G401 (cell line): Measurements from ENCODE around the gene RBM20. TPM values are rescaled to one million over a fixed set of nuclear protein-coding genes. Genes with fewer than 3 reads are reported as not detected.
"Not testable (repeated sequence)": the region's sequence is repeated elsewhere in the genome, so short reads cannot be mapped to it uniquely, and the experiment has no call there.

Experiments
- DNase-seq: peaks from one replicate; pipeline ENCODE4 v3.0.0-alpha.2; 2015; ENCODE audit warnings: low spot score
- in situ Hi-C: cut with HindIII; loops from 2 replicates; pipeline ENCODE4 v1.10.0; 2016; ENCODE audit warnings: low sequenced_read_pairs, mixed read lengths
- total RNA-seq: library from RNA; depleted of rRNA; stranded (reverse); fragments of >200 nt; shearing (Covaris generic); gene quantifications from 2 replicates; pipeline ENCODE4 v1.2.3, GENCODE V29; 2014

RBM20 gene
- total RNA-seq, 1 experiment from 2014 or later: 2.7 TPM

- no peak for DNase-seq
- in situ Hi-C loops: no loop called here
Observed at GRCh38 chr10:110620398-110620719, 23.8 kb upstream of the RBM20 start.

GRCh38 chr10:110623316-110623715, 20.8 kb upstream of the RBM20 start:
- DNase-seq, in situ Hi-C loops: not testable (repeated sequence)

GRCh38 chr10:110625356-110625894, 18.7 kb upstream of the RBM20 start:
- no peak for DNase-seq
- in situ Hi-C loops: no loop called here

GRCh38 chr10:110625951-110626855, 17.9 kb upstream of the RBM20 start:
- DNase-seq: no peak
- in situ Hi-C loops: no loop called here

- DNase-seq: no peak
- in situ Hi-C loops: no loop called here
Observed at GRCh38 chr10:110628161-110628560, 16.0 kb upstream of the RBM20 start.

- in situ Hi-C loops: no loop called here
- DNase-seq: no peak
Observed at GRCh38 chr10:110629680-110630191, 14.4 kb upstream of the RBM20 start.

GRCh38 chr10:110631934-110632333, 12.2 kb upstream of the RBM20 start:
- in situ Hi-C loops: no loop called here
- DNase-seq: no peak

GRCh38 chr10:110632591-110633215, 11.4 kb upstream of the RBM20 start:
- in situ Hi-C loops: no loop called here
- DNase-seq: no peak

GRCh38 chr10:110634527-110635209, 9.5 kb upstream of the RBM20 start:
- DNase-seq: no peak
- in situ Hi-C loops: no loop called here

GRCh38 chr10:110636572-110636931, 7.6 kb upstream of the RBM20 start:
- DNase-seq: no peak
- in situ Hi-C loops: no loop called here

GRCh38 chr10:110636932-110637557, 7.1 kb upstream of the RBM20 start:
- no peak for DNase-seq
- in situ Hi-C loops: no loop called here

- in situ Hi-C loops: no loop called here
- DNase-seq: peak; percentile 13
Observed at GRCh38 chr10:110637558-110638053, 6.5 kb upstream of the RBM20 start.

GRCh38 chr10:110638319-110638718, 5.8 kb upstream of the RBM20 start:
- in situ Hi-C loops: no loop called here
- no peak for DNase-seq

- in situ Hi-C loops, DNase-seq: not testable (repeated sequence)
Observed at GRCh38 chr10:110639046-110639445, 5.1 kb upstream of the RBM20 start.

GRCh38 chr10:110639858-110640257, 4.3 kb upstream of the RBM20 start:
- in situ Hi-C loops, DNase-seq: not testable (repeated sequence)

- DNase-seq: no peak
- in situ Hi-C loops: no loop called here
Observed at GRCh38 chr10:110641256-110641655, 2.9 kb upstream of the RBM20 start.

- in situ Hi-C loops: no loop called here
- DNase-seq: no peak
Observed at GRCh38 chr10:110642204-110643034, 1.7 kb upstream of the RBM20 start.

- DNase-seq: peak; percentile 22
- in situ Hi-C loops: no loop called here
Observed at GRCh38 chr10:110643035-110643652, 992 bp upstream of the RBM20 start.
